HL-60 (cell line): ENCODE data around the gene SPA17.

Source experiments
- DNase-seq, 2 experiments: peaks; one replicate each; pipeline ENCODE4 v3.0.0-alpha.2; 2010 to 2020; ENCODE audit warnings: low read depth in 1 of 2, low spot score in 1 of 2
- H3K27ac ChIP-seq: fragments of 250-450 bp; sonication (Bioruptor Pico); replicated peaks from 2 replicates; pipeline ENCODE4 v1.5.1; 2020; ENCODE audit warnings: mild to moderate bottlenecking, moderate library complexity
- H3K27me3 ChIP-seq: fragments of 250-450 bp; sonication (Bioruptor Pico); 2 replicates; pipeline ENCODE4 v1.5.1; 2021; ENCODE audit warnings: mild to moderate bottlenecking, moderate library complexity; ENCODE audit not compliant: insufficient read depth, poor library complexity, severe bottlenecking
- H3K4me3 ChIP-seq: replicated peaks from 2 replicates; pipeline ENCODE4 v1.5.1; 2011; ENCODE audit warnings: mild to moderate bottlenecking, control low read depth, low read length; ENCODE audit not compliant: insufficient read depth
- CTCF ChIP-seq: IDR thresholded peaks from one replicate; pipeline ENCODE4 v1.5.1; 2011; ENCODE audit warnings: low read length, control low read depth, inconsistent platforms; ENCODE audit not compliant: insufficient read depth
- GABPA ChIP-seq: IDR thresholded peaks from 2 replicates; pipeline ENCODE4 v1.6.1; 2012; ENCODE audit warnings: low read depth
- POLR2AphosphoS5 ChIP-seq: IDR thresholded peaks from 2 replicates; pipeline ENCODE4 v1.6.1; 2012; ENCODE audit warnings: low read depth
- REST ChIP-seq: IDR thresholded peaks from 2 replicates; pipeline ENCODE4 v1.6.1; 2012; ENCODE audit warnings: low read depth; ENCODE audit not compliant: insufficient replicate concordance
- SPI1 ChIP-seq: IDR thresholded peaks from 2 replicates; pipeline ENCODE4 v1.6.1; 2012; ENCODE audit warnings: low read depth, mild to moderate bottlenecking, borderline replicate concordance

SPA17 gene

GRCh38 chr11:124661553-124661952 is 12.2 kb upstream of the SPA17 start:
- Histone ChIP-seq H3K27me3 (no peaks in the 10 kb centered on the region), H3K27ac (no peak overlapping the region), H3K4me3 (no peak overlapping the region)
- TF ChIP-seq CTCF (no peak), REST (no peak)
- DNase-seq: no peak

GRCh38 chr11:124662106-124662505 is 11.6 kb upstream of the SPA17 start:
- Histone ChIP-seq H3K27me3 (no peaks in the 10 kb centered on the region), H3K27ac (no peak overlapping the region), H3K4me3 (no peak overlapping the region)
- TF ChIP-seq POLR2AphosphoS5 (no peak), CTCF (no peak), GABPA (no peak), SPI1 (no peak), REST (no peak)
- no peak for DNase-seq

GRCh38 chr11:124663861-124664260 is 9.8 kb upstream of the SPA17 start:
- TF ChIP-seq REST: no peak
- TF ChIP-seq GABPA: no peak
- DNase-seq: no peak
- Histone ChIP-seq H3K27me3 (no peaks in the 10 kb centered on the region), H3K27ac (no peak overlapping the region), H3K4me3 (no peak overlapping the region)

- no peak overlapping the region for H3K27ac ChIP-seq
- no peak overlapping the region for H3K4me3 ChIP-seq
- H3K27me3 ChIP-seq: no peaks in the 10 kb centered on the region
- no peak for DNase-seq
- TF ChIP-seq POLR2AphosphoS5: no peak
- TF ChIP-seq CTCF: no peak
- TF ChIP-seq REST: no peak
- no peak for TF ChIP-seq SPI1
These were observed 6.1 kb upstream of the SPA17 start for GRCh38 chr11:124667601-124668000.
